GM19239 (cell line): Measurements from ENCODE around the gene ZBTB7C.

Experiments
- DNase-seq: peaks from one replicate; pipeline ENCODE4 v3.0.0; 2011; ENCODE audit warnings: low spot score; ENCODE audit not compliant: insufficient read length
- FAIRE-seq: peaks from 2 replicates; lab custom pipeline; 2011; peaks lifted over from hg19 to GRCh38; lab: Jason Lieb, UNC

The ZBTB7C gene

DNA sequence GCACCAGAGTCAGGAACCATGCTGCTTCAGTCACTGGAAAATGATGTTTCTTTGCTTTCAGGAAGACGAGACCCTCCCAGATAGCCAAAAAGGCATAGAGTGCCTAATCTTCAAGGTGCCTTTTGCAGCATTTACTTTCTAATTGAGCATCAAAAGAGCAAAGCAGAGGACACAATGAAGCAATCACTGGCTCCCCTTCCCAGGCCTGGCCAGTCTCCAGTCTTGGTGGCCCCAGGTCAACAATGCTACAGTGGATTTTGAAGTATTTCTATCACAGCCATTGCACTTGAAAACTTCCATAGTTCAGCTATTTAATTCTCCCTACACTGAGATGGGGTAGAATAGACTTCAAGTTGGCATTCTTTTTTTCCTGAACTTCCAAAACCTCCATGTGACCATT, 15.4 kb downstream of the ZBTB7C start:
- DNase-seq (no peak), FAIRE-seq (no peak)

DNA sequence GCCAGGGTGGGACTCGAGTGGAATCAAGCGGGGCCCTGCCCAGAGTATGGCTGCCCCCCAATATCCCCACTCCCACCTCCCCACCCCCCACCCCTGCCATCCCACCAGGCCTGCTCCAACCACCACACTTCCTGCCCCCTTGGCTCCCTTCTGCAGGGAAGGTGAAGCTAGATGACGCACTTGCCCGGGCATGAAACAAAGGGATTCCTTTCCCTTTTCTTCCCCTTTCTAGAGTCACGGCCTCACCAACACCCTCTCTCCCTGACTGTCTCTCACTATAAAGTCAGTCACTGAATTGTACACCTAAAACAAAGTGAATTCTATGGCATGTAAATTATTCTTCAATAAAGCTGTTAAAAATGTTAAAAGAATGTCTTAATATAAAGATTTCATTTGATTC, 16.0 kb downstream of the ZBTB7C start:
- no peak for FAIRE-seq
- DNase-seq: no peak

DNA sequence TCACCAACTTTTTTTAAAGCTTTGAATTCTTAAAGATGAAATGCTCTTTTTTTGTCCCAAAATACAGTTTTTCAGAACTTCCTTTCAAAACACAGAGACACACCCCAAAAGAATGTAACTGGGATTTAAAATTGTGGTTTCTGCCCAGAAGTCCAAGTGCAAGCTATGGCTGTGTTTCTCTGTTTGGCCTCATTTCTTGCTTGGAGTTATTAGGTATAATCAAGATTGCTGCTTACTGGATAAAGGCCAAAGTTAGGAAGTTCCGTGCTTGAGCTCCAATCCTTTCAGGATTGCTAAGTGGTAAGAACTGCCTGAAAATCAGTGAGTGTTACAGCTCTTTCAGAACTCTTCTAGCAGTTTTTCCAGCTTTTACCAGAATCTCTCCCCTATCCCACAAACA, 16.9 kb downstream of the ZBTB7C start:
- DNase-seq: no peak
- no peak for FAIRE-seq

DNA sequence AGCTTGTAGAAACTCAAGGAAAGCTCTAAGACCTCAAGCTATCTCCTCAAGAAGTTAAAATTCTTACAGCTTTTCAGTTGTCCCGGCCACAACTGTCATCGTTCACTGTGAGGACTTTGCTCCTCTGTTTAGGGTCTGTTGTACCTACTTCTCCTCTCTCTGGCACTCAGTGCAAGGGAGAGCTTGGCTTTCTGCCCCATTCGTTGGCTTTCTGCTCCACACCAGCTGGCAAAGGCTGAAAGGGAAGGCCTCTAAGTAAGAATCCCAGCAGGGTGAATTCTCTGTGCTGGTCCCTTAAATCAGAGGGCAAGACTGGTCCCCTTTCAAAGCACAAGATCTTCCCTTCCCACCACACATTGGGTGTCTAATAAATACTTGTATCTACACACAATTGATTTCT, 17.3 kb downstream of the ZBTB7C start:
- FAIRE-seq (no peak), DNase-seq (no peak)

DNA sequence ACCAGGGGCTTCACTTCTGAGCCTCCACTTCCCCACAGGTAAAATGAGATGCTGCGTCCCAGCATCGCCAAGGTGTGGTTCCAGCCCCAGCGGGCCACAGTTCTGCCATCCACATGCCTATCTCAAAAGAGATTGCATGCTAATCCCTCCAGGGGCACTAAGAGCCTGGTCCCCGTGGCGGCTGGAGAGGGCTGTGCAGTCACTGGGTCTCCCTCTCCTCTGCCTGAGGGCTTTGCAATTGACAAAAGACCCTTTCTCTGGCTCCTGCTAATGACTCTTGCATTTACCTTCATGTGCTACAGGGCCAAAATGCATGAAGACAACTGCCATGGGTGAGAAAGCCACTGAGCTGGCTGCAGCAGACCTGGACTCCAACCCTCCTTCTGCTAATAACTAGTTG, 18.5 kb downstream of the ZBTB7C start:
- FAIRE-seq: no peak

DNA sequence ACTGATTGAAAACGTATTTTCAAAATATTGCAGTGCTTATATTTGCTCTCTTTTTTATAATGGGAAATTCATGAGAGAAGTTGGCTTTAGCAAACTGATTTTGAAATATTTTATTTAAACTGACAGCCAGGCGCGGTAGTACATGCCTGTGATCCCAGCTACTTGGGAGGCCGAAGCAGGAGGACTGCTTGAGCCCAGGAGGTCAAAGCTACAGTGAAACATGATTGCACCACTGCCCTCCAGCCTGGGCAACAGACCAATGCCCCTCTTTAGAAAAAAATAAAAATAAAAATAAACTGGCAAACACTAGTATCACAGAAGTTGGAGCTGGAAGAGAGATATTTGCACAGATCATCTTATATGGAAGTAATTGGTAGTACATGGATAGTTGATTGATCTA, 20.7 kb downstream of the ZBTB7C start:
- FAIRE-seq: no peak

More for the DNA sequence above, 18.5 kb downstream of the ZBTB7C start:
- DNase-seq: no peak

DNA sequence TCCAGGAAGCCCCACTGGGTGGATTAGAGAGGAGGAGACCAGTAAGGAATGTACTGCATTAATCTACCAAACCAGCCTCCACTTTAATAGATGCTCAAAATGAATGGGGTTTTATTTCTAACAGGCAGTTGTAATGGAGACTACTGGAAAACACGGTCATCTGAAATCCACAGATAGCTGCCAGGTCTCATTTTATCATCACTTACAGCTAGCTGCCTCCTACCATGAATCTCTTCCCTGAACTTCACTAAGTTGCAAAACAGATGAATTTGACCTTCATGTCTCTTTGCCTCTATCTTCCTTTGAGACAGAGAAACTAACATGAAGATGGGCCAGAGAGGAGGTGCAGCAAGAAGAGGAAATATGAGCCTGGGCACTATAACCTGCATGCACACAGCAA, 21.9 kb downstream of the ZBTB7C start:
- FAIRE-seq: no peak
- DNase-seq: no peak

More for the DNA sequence above, 20.7 kb downstream of the ZBTB7C start:
- no peak for DNase-seq

DNA sequence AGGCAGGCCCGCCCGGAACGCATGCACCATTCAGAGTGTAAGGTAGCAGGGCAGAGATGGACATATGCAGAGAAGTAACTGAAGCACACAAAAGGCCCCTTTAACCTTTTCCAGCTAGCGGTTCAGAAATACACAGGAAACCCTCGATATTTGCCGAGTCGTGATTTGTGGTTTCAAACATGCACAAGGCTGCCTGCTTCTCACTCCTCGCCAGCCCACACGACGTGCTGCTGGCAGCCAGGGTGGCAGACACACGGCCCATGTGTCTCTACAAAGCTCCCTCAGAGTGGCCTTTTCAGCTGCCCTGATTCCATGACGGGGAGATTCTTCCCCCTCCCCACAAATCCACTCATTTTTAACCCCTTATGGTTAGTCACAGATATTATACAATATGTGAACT, 23.6 kb downstream of the ZBTB7C start:
- DNase-seq: no peak
- no peak for FAIRE-seq

DNA sequence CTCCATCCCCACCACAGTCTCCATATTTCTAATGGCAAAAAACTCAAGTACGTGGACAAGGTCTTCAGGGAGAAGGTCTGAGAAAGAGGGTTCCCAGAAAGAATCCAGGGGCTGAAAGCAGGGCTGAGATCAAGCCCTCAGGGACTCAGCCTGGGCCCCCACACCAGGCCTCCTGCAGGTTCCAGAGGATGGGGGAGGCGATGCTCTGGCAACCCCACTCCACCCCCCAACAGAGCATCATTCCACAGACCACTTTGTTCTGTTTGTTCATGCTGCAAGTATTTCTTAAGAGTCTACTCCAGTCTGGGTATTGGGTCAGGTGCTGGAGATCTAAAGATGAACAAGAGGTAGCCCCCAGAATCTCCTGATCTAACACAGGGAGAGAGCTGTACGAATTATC, 32.2 kb downstream of the ZBTB7C start:
- FAIRE-seq (no peak), DNase-seq (no peak)

DNA sequence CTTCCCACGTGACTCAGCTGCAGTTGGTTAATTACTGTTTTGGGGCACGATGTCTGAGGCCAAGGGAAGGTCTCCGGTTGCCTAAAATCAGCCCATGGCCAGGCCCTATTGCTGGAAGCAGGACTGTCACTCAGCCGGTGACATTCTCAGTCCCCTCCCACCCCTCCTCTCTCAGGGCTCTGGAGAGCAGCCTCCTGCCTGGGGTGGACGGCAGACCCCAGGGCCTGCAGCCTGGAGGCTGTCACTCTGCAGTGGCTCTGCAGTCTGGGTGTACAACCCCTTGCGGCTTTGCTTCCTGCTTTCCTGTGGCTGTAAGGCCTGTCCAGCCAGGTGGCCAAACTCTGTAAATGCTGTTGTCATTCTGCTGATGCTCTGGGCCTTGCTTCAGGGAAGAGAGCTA, 32.8 kb downstream of the ZBTB7C start:
- DNase-seq: no peak

DNA sequence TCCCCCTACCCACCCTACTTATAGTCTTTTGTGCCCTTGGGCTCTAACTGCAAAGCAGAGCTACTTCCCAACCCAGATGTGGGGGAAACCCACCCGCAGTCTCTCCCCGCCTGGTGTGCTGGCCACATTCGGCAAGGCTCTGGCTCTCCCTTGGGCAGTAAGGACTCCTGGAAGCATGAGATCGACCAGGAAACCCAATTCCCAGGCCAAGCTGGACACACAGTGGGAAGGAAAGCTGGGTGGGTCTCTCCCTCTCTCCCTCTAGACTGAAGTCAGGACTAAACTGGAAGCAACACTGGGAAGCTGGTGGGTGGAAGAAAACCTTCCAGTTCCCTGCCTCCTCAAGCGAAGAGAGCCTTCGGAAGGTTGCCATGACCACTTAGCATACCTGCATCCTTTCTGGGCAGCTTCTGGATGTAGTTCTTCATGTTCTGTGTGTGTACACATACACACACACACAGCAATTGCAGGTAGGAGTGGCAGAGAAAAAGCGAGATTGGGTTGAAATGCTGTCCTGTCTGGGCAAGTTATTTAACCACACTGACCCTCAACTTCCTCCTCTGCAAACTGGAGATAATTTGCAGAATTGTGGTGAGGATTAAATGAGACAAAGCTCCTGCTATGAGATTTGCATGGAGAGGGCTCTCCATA, 33.9 kb downstream of the ZBTB7C start:
- FAIRE-seq: no peak
- DNase-seq: no peak

More for the DNA sequence above, 32.8 kb downstream of the ZBTB7C start:
- no peak for FAIRE-seq

DNA sequence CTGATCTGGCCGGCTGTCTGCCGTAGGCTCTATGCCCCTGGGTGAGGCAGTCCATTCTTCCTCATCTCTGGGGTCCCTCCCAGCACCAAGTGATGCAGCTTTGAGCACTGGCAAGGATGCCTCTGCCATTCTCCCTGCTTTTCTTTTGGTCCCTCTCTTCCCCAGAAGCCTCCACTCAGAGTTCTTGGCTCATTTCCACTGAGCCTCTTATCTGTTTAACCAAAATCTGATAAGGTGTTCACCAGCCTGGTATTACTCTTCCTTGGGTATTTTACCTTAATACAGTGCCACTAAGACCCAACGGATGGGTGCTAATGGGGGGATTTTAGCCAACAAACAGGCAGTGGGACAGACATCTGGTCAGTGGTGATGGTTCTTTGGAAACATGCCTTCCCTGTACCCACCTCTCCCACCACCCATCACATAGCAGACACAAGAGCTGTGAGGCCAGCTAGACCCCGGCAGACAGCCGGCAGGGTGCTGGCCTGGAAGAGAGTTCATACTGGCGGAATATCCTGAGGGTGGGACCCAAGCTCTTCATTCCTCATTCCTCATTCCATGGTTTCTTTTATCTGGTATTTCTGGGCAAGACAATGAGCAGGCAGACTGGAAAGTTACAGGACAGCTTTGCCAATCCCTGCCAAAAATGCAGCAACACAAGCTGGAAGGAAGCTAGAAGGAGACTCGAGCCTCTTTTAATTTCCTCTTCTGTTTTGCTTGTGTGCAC, 34.6 kb downstream of the ZBTB7C start:
- no peak for FAIRE-seq
- DNase-seq: no peak

DNA sequence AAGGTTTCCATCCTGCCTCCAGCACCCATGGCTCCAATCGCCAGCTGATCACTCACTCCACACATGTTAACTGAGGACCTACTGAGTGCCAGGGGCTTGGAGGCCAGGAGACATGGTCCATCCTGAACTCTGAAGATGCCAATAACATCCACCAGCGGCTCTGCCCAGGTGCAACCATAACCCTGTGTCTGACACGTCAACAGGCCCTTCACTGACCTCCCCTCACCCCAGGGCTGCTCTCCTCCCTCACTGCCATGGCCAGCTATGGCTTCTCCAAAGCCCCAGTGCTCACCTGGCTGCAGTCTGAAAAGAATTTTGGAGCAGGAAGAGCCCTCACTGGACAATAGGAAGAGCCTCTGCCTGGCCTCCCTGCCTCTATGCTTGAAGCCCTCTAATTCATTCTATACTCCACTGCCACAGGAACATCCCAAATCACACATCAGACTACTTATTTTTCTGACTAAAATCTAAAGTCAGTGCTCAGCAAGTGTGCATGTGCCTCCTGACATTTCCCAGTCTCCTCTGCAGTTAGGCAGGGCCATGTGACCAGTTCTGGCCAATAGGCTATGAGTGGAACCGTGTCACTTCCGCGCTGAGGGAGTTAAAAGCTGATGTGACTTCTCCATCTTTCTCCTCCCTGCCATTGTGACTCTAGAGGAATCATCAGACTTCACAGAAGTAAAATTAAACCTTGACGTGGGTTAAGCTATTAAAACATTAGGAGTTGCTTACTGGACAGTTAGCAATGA, 37.2 kb downstream of the ZBTB7C start:
- FAIRE-seq (no peak), DNase-seq (no peak)

DNA sequence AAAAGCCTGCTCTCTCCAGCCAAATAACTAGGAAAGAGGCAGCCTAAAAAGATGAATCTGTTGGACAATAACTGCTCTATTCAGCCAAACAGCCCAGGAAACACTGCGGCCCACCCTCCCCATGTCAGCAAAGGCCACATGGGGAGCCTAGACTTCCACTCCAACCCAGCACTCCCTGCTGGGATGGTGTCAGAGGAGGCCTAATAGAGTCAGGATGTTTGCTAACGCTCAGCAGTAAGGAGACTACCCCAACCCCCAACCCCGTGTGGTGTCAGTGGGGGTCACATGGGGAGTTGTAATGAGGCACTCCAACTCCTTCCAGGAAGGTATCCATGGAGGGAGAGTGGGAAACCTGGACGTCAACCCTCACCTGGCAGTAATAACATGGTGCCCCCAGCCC, 41.6 kb downstream of the ZBTB7C start:
- FAIRE-seq: no peak
- DNase-seq: no peak

DNA sequence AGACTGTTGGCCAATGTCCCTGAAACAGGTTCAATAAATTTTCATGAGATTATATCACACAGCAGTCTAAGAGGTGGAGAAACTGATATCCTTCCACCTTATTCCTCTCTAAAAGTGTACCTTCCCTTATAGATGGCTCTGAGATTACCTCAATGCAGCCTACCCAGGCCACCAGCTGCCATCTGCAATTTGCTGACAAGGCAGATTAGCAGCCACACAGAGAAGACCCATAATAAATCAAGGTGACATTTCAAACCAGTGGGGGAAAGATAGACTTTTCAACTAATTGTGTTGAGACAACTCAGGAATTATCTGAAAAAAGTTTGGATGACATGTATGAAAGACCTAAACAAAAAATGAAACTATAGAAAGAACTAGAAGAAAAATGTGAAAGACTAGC, 43.2 kb downstream of the ZBTB7C start:
- FAIRE-seq (no peak), DNase-seq (no peak)

DNA sequence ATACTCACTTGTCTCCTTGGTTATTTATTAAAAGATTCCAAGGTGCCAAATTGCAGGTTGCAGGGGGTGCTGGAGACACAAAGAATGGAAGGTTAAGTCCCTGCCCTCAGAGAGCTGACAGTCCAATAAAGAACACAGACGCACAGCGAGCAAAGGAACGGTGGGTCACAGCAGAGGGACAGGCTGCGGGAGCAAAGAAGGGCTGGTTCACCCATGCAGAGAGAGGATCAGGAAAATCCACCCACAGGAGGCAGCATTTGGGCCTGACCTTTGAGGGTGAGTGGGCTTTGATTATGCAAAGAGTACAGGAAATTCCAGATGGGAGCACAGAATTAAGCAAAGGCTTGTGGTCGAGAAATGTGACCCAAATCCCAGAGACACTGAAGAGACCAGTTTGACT, 45.0 kb downstream of the ZBTB7C start:
- no peak for DNase-seq
- no peak for FAIRE-seq

DNA sequence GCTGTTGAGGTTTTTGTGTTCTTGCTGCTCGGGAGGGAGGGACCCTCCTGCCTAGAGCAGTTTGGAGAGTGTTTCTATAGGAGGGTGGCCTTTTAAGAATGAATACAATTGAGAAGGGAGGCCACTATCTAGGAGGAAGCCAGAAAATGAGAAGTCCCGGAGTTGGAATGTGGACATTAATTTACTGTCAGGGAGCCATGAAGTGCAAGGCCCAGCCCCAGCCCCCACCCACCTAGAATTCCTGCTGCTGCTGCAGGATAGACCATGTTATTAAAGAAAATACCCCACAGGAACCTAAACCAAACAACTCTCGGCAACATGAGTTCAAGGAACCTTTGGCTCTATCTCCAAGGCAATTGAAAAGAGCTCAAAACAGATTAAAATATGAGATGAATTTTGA, 46.0 kb downstream of the ZBTB7C start:
- no peak for DNase-seq
- no peak for FAIRE-seq

DNA sequence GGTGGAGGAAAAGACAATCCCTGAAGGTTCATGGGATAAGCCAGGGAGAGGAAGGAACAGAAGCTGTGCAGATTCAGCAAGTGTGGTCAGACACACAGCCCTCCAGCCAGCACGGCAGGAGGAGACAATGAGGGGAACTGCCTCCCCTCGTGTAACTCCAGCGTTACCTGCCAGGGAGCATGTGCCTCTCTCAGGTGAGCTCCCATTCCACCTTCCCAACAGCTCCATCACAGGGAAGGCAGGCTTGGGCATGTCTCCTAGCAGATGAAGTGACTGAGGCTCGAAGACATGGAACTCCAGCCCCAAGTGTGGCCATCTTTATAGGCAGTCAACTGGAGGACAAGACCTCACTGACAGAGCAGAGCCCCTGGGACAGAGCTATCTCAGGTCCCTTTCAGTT, 47.4 kb downstream of the ZBTB7C start:
- DNase-seq (no peak), FAIRE-seq (no peak)

DNA sequence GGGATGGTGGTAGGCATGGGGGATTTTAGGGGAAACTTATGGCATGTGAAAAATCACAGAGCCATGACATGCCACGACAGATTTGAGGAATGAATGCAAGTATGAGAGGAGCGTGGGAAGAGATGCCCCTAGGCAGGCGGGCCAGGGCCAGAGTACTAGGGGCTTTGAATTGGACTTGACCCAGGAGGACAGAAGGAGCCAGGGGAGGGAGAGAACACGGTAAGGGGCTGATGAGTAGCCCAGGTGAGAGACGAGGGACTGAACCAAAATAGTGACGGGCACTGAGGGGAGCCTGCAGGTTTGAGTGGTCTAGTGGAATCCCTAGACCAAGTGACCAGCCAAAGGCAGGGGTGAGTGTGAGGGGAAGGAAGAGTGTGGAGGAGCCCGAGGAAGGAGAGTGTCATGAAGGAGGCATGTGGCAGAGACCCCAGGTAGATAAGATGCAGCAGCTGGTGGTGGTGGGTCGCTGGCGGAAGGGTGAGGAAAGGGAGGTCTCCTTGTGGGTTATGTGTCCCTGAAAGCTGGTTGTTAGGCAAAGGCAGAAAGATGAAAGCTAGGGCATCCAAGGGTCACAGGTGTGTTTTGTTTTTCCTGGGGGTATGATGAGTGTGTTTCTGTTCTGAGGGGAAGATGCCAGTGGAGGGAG, 48.7 kb downstream of the ZBTB7C start:
- DNase-seq (no peak), FAIRE-seq (no peak)

DNA sequence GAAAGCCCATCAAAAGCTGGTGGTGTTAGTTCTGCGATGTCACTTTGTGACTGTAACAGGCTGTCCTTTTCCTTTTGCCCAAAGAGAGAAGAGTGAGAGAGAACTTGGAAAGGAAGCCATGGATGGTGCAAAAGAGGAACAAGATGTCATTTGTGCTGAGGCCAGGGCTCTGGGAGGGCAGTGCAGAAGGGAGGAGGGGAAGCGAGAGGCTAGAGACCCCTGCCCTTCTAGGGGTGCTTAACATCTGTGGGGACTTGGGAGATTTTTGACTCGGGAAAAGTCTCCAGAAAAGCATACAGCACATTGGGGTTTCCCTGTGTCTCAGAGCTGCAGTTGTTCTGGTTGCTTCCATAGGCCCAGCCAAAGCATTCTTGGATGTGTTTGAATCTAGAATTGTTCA, 49.6 kb downstream of the ZBTB7C start:
- FAIRE-seq (no peak), DNase-seq (no peak)

DNA sequence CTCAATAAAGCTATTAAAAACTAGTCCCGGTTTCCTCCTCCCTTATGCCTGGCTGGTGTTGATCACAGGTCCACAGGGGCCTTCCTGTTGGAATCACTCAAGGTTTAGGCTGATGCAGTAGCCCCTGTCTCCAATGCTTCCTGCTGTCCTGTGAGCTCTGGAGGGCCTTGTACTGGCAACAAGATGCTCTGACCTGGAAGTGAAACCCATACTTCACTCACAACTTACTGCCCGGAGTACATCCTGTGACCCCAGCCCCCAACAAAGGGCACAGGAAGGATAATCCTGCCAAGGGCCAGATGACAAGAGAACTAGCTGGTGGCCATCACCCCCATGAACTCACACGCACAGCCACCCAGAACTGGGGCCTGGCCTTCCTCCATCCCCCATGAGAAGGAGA, 50.3 kb downstream of the ZBTB7C start:
- no peak for DNase-seq
- no peak for FAIRE-seq
